Posterior vena cava (tissue), 2 donors: ENCODE data around the gene APOL2. TPM values are rescaled to one million over a fixed set of nuclear protein-coding genes. Genes with fewer than 3 reads are reported as not detected.
"Not testable (repeated sequence)": the region's sequence is repeated elsewhere in the genome, so short reads cannot be mapped to it uniquely, and the experiment has no call there.

Experiments used
- DNase-seq: peaks from one replicate; pipeline ENCODE4 v3.0.0-alpha.2; 2020; ENCODE audit warnings: low spot score
- intact Hi-C, 2 donors: fragments of 100-400 bp; cut with DNase I; formaldehyde crosslinking; loops; one replicate each; pipeline versions ENCODE4 v1.14.1 to v1.14.2; 2022 to 2023
- total RNA-seq, 2 donors: library from RNA; stranded (reverse); fragmentation: NEBNext Ultra II Directional; extraction: Animal tissue kit (Norgen Biotek cat#: 25700); gene quantifications; one replicate each; pipeline ENCODE4 v1.2.1, GENCODE V29; 2021
- donor health status: DM: yes; HTN: yes; CAD: no.
- donor health status: DM: yes; HTN: yes; CAD: no.

APOL2 gene
- total RNA-seq, 2 donors from 2014 or later, result 50.5 to 54.4 TPM

- DNase-seq, intact Hi-C loops: not testable (repeated sequence)
Measured at GRCh38 chr22:36228369-36228768, 11.0 kb downstream of the APOL2 start.

- intact Hi-C loops, result no loop called here
- no peak for DNase-seq
Measured at GRCh38 chr22:36227806-36228205, 11.5 kb downstream of the APOL2 start.

- DNase-seq, result no peak
Measured at GRCh38 chr22:36227396-36227795, 11.9 kb downstream of the APOL2 start.

GRCh38 chr22:36226189-36226588, 13.1 kb downstream of the APOL2 start:
- intact Hi-C loops, result no loop called here
- no peak for DNase-seq

More at GRCh38 chr22:36227396-36227795, 11.9 kb downstream of the APOL2 start:
- intact Hi-C loops, result no loop called here

GRCh38 chr22:36225333-36225922, 13.9 kb downstream of the APOL2 start:
- intact Hi-C loops, result no loop called here

GRCh38 chr22:36224245-36224644, 15.1 kb downstream of the APOL2 start:
- intact Hi-C loops, result no loop called here
- DNase-seq, result no peak

More at GRCh38 chr22:36225333-36225922, 13.9 kb downstream of the APOL2 start:
- DNase-seq, result no peak

- DNase-seq, result no peak
- intact Hi-C loops, result no loop called here
Measured at GRCh38 chr22:36223504-36223903, 15.8 kb downstream of the APOL2 start.

GRCh38 chr22:36222887-36223450, 16.4 kb downstream of the APOL2 start:
- no peak for DNase-seq
- intact Hi-C loops, result no loop called here

GRCh38 chr22:36221799-36222751, 17.3 kb downstream of the APOL2 start:
- intact Hi-C loops, result no loop called here
- DNase-seq, result no peak

GRCh38 chr22:36220451-36220921, 18.8 kb downstream of the APOL2 start:
- intact Hi-C loops, result no loop called here
- DNase-seq, result no peak

- DNase-seq, result no peak
- intact Hi-C loops, result no loop called here
Measured at GRCh38 chr22:36218648-36219193, 20.6 kb downstream of the APOL2 start.

- DNase-seq, result no peak
- intact Hi-C loops, result no loop called here
Measured at GRCh38 chr22:36215981-36216380, 23.3 kb downstream of the APOL2 start.

GRCh38 chr22:36213586-36213985, 25.7 kb downstream of the APOL2 start:
- DNase-seq, result no peak
- intact Hi-C loops, result no loop called here

GRCh38 chr22:36212901-36213300, 26.4 kb downstream of the APOL2 start:
- intact Hi-C loops, result no loop called here

GRCh38 chr22:36211237-36211861, 28.0 kb downstream of the APOL2 start:
- no peak for DNase-seq
- intact Hi-C loops, result no loop called here

More at GRCh38 chr22:36212901-36213300, 26.4 kb downstream of the APOL2 start:
- no peak for DNase-seq

GRCh38 chr22:36210224-36210623, 29.1 kb downstream of the APOL2 start:
- intact Hi-C loops, result no loop called here

GRCh38 chr22:36209488-36209908, 29.8 kb downstream of the APOL2 start:
- intact Hi-C loops, DNase-seq: not testable (repeated sequence)

More at GRCh38 chr22:36210224-36210623, 29.1 kb downstream of the APOL2 start:
- DNase-seq, result no peak

GRCh38 chr22:36208914-36209313, 30.4 kb downstream of the APOL2 start:
- no peak for DNase-seq
- intact Hi-C loops, result no loop called here

- DNase-seq, result no peak
- intact Hi-C loops, result no loop called here
Measured at GRCh38 chr22:36208162-36208765, 31.1 kb downstream of the APOL2 start.
